Fibroblast of lung (primary cell): ENCODE data around the gene MTM1.

Source experiments
- EZH2 ChIP-seq: IDR thresholded peaks from 2 replicates; pipeline ENCODE4 v1.5.1; 2012; ENCODE audit warnings: low read length, control low read depth, mild to moderate bottlenecking; ENCODE audit errors: missing control alignments
- TF ChIP-seq, protein P1 (sequence below), 2 donors: IDR thresholded peaks in 1 of 2; conservative IDR thresholded peaks in 1 of 2; 1 replicate in 1 of 2; 2 replicates in 1 of 2; pipeline ENCODE4 v1.5.1; 2011 to 2012; ENCODE audit warnings: low read length in 2 of 2, control low read depth in 1 of 2, inconsistent platforms in 1 of 2, low read depth in 1 of 2, mild to moderate bottlenecking in 1 of 2

DNA sequence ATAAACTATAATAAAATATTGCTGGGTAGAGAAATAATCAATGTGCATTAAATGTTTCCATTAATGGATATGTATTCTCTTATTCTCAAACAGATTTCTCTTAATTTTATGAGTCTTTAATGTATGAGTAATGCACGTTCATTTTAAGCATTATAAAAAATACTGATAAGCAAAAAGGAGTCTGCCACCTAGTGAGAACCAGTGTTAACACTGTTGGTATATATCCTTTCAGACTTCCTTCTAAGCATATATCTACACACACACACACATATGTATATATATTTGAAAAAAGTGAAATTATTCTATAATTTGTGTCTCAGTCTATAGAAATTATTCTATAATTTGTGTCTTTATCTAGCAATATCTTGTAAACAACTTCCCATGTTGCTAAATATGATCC, 74.8 kb downstream of the MTM1 start:
- TF ChIP-seq, protein P1, sequence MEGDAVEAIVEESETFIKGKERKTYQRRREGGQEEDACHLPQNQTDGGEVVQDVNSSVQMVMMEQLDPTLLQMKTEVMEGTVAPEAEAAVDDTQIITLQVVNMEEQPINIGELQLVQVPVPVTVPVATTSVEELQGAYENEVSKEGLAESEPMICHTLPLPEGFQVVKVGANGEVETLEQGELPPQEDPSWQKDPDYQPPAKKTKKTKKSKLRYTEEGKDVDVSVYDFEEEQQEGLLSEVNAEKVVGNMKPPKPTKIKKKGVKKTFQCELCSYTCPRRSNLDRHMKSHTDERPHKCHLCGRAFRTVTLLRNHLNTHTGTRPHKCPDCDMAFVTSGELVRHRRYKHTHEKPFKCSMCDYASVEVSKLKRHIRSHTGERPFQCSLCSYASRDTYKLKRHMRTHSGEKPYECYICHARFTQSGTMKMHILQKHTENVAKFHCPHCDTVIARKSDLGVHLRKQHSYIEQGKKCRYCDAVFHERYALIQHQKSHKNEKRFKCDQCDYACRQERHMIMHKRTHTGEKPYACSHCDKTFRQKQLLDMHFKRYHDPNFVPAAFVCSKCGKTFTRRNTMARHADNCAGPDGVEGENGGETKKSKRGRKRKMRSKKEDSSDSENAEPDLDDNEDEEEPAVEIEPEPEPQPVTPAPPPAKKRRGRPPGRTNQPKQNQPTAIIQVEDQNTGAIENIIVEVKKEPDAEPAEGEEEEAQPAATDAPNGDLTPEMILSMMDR (conservative IDR thresholded peaks at IDR 0.05 in 1 of 2, IDR thresholded peaks at IDR 0.05 in 1 of 2; ENCODE audit: low read depth in 1 of 2, low read length in 2 of 2), result peak in 1 of 2 donors; percentile 11
- no peak for TF ChIP-seq EZH2
